GM19438 (cell line): ENCODE data around the gene KHDC1L.
A peak's percentile ranks its signal among the peaks of the same experiment; 100 is the strongest.
"Not testable (repeated sequence)": the region's sequence is repeated elsewhere in the genome, so short reads cannot be mapped to it uniquely, and the experiment has no call there.

Source experiments
- ATAC-seq: cut with Tn5 transposase; IDR thresholded peaks from one replicate; pipeline ENCODE4 v1.9.1; 2021; ENCODE audit warnings: low read depth; ENCODE audit not compliant: unreplicated experiment

KHDC1L gene

DNA sequence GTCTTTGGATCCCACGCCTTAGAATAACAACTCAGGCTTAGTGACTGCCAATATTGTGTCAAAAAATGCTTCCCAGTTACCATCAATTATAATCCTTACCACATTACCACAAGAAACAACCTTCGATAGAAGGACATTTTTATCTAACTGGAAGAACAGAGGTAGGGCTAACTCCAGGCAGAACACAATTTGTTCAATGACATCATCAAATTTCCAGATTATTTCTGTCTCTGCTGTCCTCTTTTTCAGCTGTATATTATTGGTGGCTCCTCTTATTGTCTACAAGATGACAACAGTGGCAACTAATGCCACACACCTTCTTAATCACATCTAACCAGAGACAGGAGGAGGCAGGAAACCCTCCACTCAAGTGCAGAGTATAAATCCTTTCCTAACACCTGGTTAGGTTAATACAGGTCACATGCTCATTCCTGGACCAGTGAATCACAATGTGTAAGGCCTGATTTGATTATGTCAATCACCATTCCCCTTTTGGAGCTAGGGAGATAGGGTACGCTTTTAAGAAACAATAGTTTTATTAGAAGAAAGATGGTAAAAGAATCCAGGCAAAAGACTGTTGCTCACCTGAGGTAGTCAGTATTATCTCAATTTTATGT lies 18.0 kb downstream of the KHDC1L start:
- no peak for ATAC-seq

DNA sequence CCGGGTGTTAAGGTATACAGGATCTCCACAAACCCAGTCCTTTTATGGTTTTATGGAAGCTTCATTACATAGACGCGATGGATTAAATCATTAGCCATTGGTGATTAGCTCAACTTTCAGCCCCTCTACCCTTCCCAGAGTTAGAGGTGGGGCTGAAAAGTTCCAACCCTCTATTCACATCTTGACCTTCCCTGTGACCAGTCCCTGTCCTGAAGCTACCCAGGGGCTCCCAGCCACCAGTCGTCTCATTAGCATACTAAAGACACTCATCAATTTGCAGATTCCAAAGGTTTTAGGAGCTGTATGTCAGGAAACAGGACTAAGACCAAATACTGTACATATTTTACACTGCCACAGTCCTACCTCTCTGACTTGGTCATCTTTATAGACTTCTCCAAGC lies 21.0 kb downstream of the KHDC1L start:
- no peak for ATAC-seq

DNA sequence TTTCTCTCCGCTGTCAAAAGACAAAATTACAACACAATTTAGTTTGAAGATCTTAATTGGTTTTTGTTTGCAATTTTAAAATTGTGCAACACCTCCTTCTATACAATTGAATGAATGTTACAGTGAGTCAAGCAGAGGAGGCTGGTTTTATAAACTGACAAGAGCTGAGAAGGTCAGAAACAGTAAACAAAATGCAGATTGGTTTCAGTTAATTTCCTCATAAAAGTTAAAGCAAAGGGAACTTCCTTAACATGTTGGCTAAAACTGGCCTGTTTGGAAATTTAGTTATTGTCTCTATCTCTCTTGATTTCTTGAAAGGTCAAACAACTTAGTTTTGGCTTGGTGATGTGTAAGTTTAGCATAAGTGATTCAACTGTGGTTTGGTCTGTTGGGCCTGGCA lies 22.2 kb downstream of the KHDC1L start:
- ATAC-seq = no peak

DNA sequence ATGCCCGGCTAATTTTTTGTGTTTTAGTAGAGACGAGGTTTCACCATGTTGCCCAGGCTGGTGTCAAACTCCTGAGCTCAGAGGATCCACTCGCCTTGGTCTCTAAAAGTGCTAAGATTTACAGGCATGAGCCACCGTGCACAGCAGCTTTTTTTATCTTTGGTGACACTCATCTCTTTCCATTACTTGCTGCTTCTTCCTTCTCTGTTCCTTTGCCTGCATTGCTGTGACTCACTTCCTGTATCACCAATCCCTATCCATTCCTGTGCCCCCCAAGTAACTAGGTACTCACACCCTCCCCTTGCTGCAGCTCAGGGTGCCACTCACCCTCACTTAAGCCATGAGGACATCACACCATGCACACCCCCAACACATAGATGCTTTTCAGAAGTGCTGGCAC lies 24.6 kb downstream of the KHDC1L start:
- ATAC-seq = no peak

DNA sequence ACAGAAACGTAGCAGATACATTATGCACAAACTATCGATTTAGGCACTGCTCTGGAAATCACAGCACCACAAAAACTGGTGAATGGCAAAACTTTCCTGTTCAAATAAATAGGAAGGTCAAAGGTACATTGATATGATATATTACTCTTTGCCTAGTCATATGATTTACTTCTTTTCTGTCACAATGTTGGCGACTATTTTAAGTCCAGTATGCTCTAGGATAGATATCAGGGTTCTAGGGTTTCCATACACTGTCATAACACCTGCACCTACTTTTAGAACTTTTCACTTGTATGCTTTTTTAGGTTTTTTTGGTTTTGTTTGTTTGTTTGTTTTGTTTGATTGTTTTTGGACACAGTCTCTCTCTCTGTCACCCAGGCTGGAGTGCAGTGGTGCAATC lies 25.0 kb downstream of the KHDC1L start:
- ATAC-seq = no peak

DNA sequence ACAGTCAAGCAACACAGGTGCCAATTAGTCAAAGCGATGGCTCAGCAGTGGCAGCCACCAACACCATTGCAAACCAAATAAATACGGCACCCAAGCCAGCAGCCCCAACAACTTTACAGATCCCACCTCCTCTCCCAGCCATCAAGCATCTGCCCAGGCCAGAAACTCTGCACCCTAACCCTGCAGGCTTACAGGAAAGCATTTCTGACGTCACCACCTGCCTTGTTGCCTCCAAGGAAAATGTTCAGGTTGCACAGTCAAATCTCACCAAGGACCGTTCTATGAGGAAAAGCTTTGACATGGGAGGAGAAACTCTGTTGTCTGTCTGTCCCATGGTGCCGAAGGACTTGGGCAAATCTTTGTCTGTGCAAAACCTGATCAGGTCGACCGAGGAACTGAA lies 30.6 kb downstream of the KHDC1L start:
- no peak for ATAC-seq

DNA sequence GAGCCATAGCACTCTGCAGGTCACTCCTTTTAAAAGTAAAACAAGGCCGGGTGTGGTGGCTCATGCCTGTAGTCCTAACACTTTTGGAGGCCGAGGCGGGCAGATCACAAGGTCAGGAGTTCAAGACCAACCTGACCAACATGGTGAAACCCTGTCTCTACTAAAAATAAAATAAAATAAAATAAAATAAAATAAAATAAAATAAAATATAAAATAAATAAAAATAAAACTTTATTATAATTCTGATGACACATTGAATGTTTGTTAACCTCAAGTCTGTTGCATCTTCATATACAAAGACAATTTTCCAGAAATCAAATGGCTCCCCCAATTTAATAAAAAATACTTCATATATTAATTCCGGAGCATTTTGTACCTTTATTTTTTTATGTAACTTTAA lies 32.0 kb downstream of the KHDC1L start:
- not testable (repeated sequence) for ATAC-seq

DNA sequence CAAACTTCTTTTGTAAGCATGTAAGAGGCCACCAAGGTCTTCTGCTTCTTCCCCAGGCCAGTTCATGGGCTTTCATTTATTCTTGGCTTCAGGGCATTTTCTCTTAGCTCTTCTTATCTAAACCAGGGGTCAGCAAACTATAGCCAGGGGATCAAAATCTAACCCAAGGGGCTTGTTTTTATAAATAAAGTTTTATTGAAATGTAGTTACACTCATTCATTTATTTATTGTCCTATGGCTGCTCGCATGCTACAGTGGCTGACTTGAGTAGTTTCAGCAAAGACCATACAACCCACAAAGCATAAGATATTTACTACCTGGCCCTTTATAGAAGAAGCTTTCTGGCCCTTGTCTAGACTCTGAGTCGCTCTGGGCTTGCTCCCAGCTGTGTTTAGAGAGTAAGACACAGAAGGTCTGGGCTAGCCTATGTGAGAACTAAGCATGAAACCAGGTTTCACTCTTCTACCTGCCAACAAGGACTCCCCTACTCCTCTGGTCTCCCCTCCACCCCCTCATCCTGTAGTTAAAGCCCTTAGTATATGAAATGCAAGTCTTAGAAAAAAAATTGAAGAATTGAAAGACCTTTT lies 43.2 kb downstream of the KHDC1L start:
- no peak for ATAC-seq

DNA sequence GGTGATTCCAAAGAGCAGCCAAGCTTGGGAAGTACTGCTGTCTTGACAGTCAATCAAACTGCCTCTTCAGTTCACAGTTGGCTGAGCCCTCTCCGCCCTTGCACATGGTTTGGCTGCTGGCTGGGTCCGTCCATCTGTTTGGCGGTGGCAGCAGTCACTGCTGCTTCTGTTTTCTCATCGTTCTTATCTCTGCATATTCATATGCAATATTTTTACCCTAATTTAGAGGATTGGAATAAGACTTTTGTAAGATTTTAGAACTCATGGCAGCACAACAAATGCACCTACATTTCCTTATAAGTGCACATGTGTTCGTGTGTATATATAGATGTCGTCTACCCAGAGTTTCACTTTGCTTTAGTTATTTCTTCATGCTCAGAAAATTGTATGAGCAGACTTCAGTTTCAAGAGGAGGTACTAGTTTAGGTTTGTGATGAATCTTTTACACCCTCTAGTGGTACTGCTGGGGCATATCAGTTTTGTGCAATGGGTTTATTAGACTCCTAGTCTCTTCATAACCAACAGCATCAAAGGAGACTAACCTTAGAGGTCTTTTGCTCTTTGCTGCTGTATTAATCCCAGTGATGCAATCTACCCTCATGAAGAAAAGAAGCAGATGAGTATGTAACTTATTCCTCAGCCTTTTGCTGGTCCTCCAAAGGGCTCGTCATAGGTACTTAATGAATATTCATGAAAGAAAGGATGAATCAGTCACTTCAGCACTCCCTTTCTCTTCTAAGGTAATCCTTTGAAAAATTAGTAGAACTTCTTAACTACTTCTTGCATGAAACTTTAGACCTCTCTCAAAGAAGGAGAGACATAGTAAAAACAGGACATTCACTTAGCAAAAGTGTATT lies 44.3 kb downstream of the KHDC1L start:
- peak; percentile 87 for ATAC-seq

DNA sequence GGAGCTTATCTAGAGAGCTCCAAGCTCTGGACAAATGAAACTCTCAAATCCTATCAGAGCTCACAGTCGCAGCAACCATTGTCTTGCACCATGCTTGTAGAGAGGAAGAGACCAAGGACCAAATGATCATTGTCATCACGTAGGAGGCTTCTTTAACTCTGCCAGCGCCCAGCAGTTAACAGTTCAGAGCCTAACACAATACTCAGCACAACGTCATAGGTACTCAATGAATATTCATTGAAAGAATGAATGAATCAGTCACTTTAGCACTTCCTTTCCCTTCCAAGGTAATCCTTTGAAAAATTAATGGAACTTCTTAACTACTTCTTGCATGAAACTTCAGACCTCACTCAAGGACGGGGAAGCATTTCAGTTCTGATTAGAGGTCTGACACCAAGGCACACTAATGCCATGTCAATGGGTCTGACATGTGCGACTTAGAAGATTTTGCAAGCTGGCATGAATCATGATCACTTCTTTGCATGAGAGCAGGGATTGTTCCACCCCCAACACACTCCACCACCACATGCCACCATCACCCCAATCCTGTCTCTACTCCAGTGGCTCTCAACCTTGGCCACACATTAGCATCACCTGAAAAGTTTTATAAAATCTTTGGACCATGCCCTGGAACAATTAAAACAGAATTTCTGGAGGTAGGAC lies 45.1 kb downstream of the KHDC1L start:
- no peak for ATAC-seq

DNA sequence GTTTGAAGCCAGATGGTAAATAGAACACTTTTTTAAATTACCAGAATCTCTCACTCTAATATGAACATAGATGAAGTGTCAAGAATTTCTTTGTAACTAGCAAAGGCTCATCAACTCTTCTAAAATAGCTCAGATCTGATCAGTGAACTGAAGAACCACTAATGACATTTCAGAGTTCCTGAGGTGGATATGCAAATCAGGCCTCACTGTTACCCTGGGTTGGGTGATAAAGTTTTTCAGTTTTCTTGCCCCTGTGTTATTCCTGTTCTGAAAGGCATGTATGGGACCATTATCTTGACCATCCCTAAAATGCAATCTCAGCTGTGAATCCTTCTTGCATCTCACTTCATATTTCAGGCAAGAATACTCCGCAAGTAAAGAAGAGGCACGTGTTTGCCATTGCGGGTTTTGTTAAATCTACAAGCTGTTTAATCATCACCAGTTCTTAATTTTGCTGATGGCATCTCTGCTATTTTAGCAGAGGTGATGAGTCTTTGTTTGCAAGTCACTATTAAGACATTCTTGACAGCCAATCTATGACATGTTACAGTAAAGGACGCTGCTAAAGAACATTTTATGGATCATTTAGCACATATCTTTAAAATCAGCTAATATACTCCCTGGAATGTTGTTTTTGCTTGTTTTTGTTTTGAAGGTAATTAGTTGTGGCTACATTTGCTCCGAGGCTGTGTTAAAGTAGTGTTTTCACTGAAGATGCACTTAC lies 47.9 kb downstream of the KHDC1L start:
- ATAC-seq = peak; percentile 52

DNA sequence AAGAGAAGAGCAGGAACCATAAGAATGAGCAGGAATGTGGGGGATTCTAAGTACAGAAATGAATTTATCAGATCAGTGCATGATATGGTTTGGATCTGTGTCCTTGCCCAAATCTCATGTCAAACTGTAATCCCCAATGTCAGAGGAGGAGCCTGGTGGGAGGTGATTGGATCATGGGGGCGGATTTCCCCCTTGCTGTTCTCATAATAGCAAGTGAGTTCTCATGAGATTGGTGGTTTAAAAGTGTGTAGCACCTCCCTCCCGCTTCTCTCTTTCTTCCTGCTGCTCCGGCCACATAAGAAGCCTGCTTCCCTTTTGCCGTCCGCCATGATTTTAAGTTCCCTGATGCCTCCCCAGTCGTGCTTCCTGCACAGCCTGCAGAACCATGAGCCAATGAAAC lies 49.2 kb downstream of the KHDC1L start:
- no peak for ATAC-seq

DNA sequence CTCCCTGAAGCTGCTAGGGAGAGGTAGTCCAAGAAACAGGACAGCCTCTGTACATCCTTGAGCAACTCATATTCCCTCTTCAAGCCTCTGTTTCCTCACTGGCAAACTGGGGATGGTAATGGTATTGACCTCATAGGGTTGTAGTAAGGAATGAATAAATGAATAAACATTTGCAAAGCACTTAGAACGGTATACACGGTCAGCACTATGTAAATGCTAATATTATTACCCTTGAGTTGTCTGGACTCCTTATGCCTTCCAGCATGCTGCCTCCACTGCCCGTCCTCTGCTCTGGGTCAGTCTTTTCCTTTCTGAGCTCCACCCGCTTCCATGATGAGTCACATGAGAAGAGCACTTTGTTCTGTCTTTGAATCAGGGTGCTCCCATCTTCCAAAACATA lies 50.6 kb downstream of the KHDC1L start:
- ATAC-seq = no peak
